Activated T-cell treated with anti-CD3 and anti-CD28 coated beads, Interleukin-2, amount 50 U/mL, for 48 hours (primary cell): Measurements from ENCODE around the gene TAAR1.
"Not testable (repeated sequence)": the region's sequence is repeated elsewhere in the genome, so short reads cannot be mapped to it uniquely, and the experiment has no call there.

Source experiments
- DNase-seq, 2 experiments: peaks; one replicate each; pipeline ENCODE4 v3.0.0-alpha.2; 2020

TAAR1 gene

GRCh38 chr6:132651062-132651461, 7.9 kb downstream of the TAAR1 start:
- DNase-seq, result no peak

GRCh38 chr6:132650429-132650828, 8.6 kb downstream of the TAAR1 start:
- DNase-seq, result no peak

GRCh38 chr6:132648828-132649227, 10.2 kb downstream of the TAAR1 start:
- DNase-seq, result no peak

- DNase-seq, result no peak
Observed at GRCh38 chr6:132648356-132648755, 10.6 kb downstream of the TAAR1 start.

- DNase-seq, result no peak
Observed at GRCh38 chr6:132643547-132643946, 15.4 kb downstream of the TAAR1 start.

- DNase-seq, result not testable (repeated sequence)
Observed at GRCh38 chr6:132637135-132637534, 21.8 kb downstream of the TAAR1 start.

- DNase-seq, result not testable (repeated sequence)
Observed at GRCh38 chr6:132635906-132636305, 23.1 kb downstream of the TAAR1 start.

GRCh38 chr6:132635288-132635687, 23.7 kb downstream of the TAAR1 start:
- not testable (repeated sequence) for DNase-seq

- DNase-seq, result no peak
Observed at GRCh38 chr6:132634796-132635195, 24.2 kb downstream of the TAAR1 start.

GRCh38 chr6:132633362-132633761, 25.6 kb downstream of the TAAR1 start:
- DNase-seq, result no peak

- no peak for DNase-seq
Observed at GRCh38 chr6:132624175-132624574, 34.8 kb downstream of the TAAR1 start, which contains the start of gene TAAR2. TAAR2 (minus strand) TSS chr6:132624275; CDS start chr6:132624275, 0 bp downstream.

- no peak for DNase-seq
Observed at GRCh38 chr6:132623106-132623845, 35.7 kb downstream of the TAAR1 start.

GRCh38 chr6:132616677-132617076, 42.3 kb downstream of the TAAR1 start:
- DNase-seq, result no peak

- DNase-seq, result no peak
Observed at GRCh38 chr6:132614554-132614953, 44.4 kb downstream of the TAAR1 start.

GRCh38 chr6:132612449-132613108, 46.4 kb downstream of the TAAR1 start:
- no peak for DNase-seq

GRCh38 chr6:132611616-132612015, 47.4 kb downstream of the TAAR1 start:
- no peak for DNase-seq

- DNase-seq, result no peak
Observed at GRCh38 chr6:132607544-132608233, 51.3 kb downstream of the TAAR1 start.

- DNase-seq, result no peak
Observed at GRCh38 chr6:132604635-132605152, 54.3 kb downstream of the TAAR1 start.

GRCh38 chr6:132600900-132601299, 58.1 kb downstream of the TAAR1 start:
- not testable (repeated sequence) for DNase-seq

- DNase-seq, result no peak
Observed at GRCh38 chr6:132598473-132598872, 60.5 kb downstream of the TAAR1 start.

- no peak for DNase-seq
Observed at GRCh38 chr6:132596201-132596600, 62.8 kb downstream of the TAAR1 start.
